Measurements from ENCODE around the gene CCDC70.
"Not testable (repeated sequence)": the region's sequence is repeated elsewhere in the genome, so short reads cannot be mapped to it uniquely, and the experiment has no call there.

Gene CCDC70

DNA sequence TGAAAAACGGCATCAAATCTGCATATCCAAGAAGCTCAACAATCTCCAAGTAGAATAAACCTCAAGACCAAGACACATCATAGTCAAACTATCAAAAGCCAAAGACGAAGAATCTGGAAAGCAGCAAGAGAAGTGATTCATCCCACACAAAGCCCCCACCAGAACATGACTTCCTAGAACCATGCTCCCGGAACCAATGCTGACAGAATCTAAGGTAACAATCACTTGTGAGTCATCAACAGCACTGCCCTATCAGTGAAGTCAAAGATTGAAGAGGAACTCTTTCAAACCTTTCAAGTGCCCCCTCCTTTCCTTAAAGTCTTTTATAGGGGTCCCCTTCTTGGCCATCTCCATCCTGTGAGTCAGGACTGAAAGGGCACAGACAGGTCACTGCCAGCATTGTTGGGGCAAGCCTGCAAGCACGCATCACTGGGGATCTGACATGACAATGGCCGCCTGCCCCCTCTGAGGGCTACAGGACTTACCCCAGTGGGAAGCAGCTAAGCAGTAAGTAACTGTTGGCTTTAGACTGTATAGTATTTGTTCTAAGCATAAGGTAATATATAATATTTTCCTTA, at the start of gene CCDC70:
TSS of gene CCDC70 (plus strand) at position 247 of the 578 bp plus-strand sequence. CDS start 3,443 bp downstream, outside the sequence.
- FAIRE-seq (no peak), DNase-seq (ENCODE audit: extremely low spot score, insufficient read length, low read depth) (no peak)

DNA sequence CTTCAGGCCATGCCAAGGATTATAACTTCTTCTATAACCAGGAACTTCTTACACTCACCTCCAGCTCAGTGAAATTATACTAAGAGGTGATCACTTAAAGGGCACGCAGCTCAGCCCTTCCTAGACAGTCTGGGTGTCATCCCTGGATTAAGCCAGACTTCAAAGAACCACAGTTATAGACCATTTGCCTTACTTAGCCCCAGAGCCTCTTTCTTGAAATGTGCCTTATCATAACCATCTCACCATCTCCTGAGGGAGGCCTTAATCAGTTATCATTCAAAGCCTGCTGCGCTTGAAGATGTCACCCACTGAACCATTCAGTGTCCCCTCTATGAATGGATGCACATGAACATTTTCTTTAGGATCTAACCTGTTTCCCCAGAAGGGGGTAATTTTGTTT, 47.7 kb upstream of the CCDC70 start:
- FAIRE-seq (no peak), DNase-seq (ENCODE audit: extremely low spot score, insufficient read length, low read depth) (no peak)

DNA sequence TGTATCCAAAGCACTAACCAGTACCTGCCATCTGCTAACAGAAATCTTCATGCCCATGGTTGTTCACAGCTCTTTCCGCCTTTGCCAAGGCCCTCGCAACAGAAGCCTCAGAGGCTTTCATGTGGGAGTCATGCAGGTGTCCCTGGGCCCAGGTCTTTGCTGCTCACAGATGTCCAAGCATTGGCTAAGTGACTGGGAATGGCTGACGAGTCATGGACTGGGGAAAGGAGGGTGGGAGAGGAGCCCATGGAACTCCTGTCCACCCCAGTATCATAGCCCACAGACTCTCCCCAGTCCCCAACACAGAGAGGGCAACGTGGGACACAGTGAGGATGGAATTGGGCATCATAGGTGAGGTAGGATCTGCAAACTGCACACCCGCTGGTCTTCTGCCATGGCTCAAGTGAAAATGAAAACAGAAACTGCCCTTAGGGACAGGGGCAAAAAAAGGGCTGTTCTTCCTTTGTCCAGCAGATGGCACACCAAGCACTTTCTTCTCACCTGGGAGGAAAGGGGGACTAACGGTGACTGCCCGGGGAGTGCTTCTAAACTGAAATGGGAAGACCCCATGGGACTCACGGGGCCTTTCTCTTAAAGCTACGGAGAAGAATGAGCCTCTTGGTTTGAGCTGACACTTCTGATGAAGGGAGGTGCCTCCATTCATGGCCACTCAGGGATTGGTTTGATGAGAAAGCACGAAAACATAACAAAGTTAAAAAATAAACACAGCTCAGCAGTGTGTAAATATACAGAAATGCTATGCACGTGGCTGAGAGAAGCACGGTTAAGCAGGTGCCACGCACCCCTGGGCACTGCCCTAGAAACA, 46.7 kb upstream of the CCDC70 start:
- peak; percentile 99 for FAIRE-seq
- peak; percentile 56 for DNase-seq (ENCODE audit: extremely low spot score, insufficient read length, low read depth)

DNA sequence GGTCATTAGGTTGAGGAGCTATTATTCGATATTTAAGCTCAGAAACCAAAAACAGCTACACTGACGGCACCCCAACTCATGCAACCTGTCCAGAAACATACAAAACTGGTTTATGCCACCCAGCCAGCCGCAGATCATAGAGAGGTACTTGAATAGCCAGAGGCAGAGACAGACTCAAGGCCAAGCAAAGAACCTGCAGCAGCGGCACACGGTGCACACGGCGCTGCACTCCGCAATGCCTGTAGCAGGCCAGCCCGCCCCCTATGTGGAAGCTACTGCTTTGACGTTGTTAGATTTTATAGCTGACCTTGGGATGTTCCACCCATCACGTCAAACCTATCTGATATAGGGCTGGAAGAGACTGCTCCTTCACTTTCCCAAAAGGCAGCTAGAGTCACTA, 45.9 kb upstream of the CCDC70 start:
- FAIRE-seq: no peak
- DNase-seq (ENCODE audit: extremely low spot score, insufficient read length, low read depth): no peak

DNA sequence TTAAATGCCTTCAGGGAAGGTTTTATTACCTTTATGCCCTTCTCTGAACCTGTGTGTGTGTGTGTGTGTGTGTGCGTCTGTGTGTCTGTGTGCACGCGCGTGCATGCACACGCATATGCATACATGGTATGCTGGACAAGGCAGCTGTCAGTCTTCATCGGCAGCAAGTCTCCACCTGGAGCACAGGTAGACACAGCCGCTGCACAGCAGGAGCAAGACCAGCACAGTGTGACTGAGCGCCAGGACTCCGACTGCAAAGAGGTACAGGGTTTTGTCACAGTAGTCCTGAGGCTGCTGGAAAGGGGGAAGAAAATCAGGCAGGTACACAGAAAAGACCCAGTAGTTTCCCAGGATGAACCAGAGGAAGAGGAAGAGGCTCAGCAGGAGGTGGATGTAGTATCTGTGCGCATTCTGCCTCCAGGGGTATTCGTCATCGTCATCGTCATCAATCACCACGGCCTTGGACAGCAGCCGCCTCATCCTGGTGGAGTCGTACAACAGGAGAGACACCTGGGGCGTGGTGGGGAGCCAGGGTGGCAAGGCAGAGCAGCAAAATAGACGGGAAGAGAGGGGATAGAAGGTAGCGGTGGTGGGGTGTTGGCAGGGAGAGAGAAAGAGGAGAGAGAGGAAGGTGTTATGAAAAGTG, 45.0 kb upstream of the CCDC70 start:
- no peak for FAIRE-seq
- DNase-seq (ENCODE audit: extremely low spot score, insufficient read length, low read depth): no peak

DNA sequence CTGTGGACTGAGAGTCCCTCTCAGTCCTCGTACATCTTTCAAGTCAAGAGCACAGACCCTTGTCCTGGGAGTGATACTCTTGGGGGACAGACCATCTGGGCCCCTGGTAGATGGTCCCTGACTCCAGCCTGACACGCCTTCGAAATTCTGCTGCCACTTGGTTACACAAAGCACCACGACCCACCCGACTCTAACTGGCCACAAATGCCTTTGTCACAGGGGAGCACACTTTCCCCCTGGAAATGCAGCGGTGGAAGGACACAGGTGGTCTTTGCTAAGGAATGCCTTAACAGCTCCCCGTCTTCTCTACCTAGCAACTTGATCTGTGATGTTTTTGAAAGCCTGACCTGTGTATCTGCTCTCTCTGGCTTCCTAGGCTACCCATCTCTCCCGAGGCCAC, 44.1 kb upstream of the CCDC70 start:
- FAIRE-seq: no peak

DNA sequence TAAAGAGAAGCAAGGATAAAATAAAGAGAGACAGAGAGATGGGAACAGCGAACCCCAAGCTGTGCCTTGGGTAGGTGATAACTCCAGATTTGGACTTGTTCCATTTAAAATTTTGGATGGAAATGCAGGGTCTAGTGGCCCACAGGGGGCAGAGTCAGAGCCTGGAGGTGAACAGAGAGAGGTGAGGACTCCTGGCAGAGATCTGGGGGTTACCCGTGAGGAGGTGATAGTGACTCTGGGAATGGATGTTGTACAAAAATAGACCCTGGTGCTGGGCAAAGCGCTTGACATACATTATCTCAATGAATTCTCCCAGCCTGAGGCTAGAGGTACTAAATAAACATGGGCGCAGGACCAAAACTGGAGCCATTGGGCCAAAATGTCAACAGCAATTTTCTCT, 43.5 kb upstream of the CCDC70 start:
- FAIRE-seq: no peak
- DNase-seq (ENCODE audit: extremely low spot score, insufficient read length, low read depth): no peak

More for the DNA sequence above, 44.1 kb upstream of the CCDC70 start:
- DNase-seq (ENCODE audit: extremely low spot score, insufficient read length, low read depth): no peak

DNA sequence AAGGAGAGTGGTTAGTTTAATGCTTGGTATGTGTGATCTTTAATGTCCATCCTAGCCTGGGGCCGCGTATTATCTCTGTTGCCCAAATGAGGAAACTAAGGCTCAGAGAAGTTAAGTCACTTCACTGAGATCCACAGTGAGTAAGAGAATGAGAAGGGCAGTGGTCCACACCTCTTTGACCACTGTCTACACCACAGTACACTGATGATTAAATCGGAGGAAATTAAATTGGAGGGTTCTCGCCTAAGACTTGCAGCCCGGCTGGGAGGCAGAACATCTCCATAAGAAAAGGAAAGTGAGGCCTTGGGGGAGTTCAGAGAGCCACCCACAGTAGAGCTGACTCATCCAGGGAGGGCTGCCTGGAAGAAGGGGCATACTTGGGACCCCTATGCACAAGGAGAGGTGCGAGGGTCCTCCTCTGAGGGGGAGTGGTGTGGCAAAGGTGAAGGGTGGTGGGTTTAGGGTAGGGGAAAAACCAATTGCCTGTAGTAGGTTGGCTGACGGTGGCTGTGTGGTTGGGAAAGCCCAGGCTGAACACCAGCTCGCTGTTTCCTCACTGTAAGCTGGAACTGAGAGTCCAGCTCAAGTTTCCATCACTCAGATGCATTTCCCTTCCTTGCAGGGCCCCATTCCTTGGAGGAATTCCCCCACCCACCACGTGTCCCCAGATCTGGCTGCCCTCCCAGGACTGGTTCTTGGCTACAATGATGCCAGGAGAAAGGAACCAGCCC, 42.8 kb upstream of the CCDC70 start:
- FAIRE-seq (peak; percentile 52), DNase-seq (ENCODE audit: extremely low spot score, insufficient read length, low read depth) (no peak)

DNA sequence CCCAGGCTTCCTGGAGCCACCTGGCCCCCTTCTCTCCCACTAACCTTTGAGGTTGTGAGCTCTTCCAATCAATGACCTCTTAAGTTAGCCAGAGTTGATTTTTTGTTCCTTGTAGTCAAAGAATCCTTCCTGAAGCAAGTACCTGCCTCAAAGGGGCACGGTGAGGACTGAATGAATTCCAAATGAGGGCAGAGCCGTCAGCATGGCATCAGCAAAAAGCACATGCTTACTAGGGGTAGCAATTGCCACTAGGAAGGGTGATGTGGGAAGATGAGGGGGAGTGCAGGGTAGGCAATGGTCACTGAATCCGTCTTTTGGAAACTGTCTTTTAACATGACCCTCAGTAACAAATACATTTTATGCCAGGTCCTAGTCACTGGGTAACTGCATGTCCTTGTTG, 42.2 kb upstream of the CCDC70 start:
- no peak for FAIRE-seq
- no peak for DNase-seq (ENCODE audit: extremely low spot score, insufficient read length, low read depth)

DNA sequence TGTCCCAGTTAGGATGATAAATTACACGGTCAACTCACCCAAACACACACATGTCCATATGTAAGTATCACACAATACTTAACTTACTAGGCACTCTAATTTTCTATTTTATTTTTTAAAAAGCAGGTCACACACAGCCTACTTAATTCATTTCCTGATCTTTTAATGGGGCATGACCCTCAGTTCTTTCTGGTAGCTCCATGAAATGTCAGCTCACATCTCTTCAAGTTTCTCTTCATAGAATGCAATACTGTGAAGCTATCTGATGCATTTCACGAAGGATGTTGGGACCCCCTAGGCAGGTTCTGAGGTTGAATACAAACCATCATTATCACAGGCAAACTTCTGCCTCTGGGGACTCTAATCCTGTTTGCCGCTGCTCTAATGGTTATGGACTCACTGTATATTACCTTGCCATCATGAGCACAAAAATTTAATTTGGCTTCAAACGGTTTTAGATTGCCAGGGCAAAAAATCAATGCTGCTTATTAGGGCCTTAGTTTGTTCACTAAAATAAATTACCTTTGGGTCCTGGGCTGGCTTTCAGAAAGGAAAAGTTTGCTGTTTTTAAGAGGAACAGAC, 41.7 kb upstream of the CCDC70 start:
- FAIRE-seq (no peak), DNase-seq (ENCODE audit: extremely low spot score, insufficient read length, low read depth) (no peak)

DNA sequence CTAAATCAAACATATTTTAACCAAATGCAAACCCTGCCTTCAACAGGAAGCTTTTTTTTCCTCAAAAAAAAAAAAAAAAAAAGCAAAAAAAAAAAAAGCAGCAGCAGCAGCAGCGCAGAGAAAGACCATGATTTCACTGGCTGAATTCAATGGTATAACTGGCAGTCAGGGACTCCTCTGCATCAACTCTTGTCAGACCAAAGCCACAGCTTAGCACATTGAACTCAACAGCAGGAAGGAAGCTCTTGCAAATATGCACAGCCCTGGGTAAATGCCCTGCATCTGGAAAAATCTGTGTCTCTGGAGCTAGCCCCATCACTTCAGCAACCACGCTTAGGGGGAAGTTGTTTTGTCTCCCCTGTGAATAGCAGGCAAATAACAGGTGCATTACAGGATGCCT, 40.2 kb upstream of the CCDC70 start:
- no peak for DNase-seq (ENCODE audit: extremely low spot score, insufficient read length, low read depth)
- FAIRE-seq: no peak

DNA sequence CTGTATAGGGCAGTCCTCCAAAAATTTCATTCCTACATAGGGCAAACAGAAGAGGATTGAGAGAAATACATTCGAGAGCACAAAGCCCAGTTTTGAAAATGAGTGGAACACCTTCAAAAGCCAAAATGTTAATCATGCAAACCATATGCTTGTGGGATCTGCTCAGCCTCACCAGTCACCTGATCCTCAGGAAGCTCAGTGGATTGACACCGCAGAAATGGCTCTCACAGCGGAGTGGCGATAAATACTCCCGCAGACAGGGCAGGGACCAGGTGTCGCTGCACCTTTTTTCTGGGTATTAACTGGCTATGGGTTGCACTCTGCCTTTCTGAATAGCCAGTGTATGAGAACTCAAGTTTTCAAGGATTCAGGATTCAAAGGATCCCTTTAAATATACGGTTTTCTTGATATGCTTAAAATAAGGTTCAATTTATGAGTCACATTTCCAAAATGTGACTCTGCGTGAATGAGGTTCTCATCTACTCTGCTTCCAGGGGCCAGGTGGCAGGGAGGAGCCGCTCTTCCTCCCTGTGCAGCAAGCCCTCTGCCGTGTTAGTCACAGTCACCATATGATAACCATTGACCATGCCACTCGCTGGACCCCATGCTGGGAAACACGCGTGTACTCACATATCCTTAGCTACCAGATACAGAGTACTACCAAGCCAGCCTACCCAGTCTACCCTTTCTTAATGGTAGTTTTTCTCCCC, 39.5 kb upstream of the CCDC70 start:
- DNase-seq (ENCODE audit: extremely low spot score, insufficient read length, low read depth) (no peak), FAIRE-seq (no peak)

DNA sequence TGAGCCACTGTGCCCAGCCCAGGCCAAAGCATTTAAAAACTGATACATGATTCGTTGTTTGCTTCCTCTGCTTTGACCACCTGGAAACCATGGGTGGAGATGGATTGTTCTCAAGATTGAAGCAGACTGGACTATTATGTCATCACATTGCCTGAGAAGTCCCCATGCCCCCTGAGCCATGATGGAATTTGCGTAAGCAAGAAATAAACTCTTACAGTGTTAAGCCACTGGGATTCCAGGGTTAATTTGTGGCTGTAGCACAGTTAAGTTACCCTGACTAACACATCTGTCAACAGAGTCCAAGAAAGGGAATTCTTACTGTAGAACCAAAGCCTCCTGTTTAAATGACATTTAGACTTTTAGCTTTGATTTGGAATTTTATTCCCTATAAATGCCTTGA, 38.4 kb upstream of the CCDC70 start:
- no peak for DNase-seq (ENCODE audit: extremely low spot score, insufficient read length, low read depth)
- no peak for FAIRE-seq

DNA sequence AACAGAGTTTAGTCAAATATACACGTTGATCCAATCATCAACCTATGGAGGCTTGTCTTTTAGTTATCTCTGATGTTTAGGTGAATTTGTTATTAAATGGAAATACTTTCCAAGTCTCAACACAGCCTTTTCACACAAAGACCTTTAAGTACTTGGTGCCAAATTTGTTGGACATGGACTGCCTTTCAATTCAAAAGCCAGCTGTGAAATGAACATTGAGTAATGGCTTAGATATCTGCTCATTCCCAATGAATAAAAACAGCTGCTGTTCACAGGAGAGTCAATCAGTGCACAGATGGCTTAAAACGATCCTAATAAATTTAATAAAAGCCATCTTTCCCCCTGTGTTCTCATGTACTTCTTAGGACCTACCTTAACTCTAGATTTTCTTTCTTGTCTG, 37.9 kb upstream of the CCDC70 start:
- FAIRE-seq (no peak), DNase-seq (ENCODE audit: extremely low spot score, insufficient read length, low read depth) (no peak)

DNA sequence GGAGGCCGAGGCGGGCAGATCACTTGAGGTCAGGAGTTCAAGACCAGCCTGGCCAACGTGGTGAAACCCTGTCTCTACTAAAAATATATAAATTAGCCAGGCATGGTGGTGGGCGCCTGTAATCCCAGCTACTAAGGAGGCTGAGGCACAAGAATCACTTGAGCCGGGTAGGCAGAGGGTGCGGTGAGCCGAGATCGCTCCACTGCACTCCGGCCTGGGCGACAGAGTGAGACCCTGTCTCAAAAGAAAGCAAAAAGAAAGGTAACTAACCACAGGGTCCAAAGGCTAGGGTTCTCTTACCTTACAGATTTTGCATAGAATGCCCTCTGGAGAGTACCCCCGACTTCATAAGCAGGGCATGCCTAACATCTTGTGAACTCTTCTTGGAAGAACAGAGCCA, 37.1 kb upstream of the CCDC70 start:
- not testable (repeated sequence) for DNase-seq (ENCODE audit: extremely low spot score, insufficient read length, low read depth); FAIRE-seq

DNA sequence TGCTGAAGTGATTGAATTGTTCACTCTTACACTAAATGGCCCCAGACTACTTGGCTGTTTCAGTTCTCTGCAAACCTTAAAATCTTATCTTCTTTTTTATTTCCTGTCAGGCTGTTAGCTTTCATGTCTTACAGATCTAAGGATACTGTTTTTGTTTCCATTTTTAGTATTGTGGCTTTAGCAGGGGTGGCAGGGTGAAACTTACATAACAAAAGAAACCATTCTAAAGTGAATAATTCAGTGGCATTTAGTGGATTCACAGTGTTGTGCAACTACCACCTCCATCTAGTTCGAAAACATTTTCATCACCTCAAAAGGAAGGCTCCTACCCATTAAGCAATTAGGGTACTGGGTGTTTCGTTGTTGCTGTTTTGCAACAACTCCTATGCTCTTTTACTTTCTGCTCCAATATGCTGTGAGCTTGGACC, 36.6 kb upstream of the CCDC70 start:
- FAIRE-seq: peak; percentile 24

DNA sequence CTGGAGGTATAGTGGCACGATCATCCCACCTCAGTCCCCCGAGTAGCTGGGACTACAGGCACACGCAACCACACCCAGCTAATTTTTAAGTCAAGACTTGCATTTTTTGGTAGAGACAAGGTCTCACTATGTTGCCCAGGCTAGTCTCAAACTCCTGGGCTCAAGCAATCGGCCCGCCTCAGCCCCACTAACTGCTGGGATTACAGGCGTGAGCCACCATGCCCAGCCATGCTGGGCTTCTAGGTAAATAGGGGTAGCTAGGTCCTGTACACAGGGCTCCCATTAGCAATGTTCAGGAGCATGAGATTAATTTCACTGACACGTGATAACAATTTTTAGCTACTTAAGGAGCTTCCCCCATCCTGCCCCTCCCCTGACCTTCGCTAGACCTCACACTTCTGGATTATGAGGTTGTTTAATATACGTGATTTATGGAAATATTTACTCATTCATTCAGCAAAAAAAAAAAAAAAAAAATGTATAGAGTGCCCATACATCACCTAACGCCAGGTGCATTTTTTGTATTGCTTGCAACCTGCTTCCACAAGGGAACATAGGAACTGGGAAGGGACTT, 36.0 kb upstream of the CCDC70 start:
- no peak for DNase-seq (ENCODE audit: extremely low spot score, insufficient read length, low read depth)
- no peak for FAIRE-seq

More for the DNA sequence above, 36.6 kb upstream of the CCDC70 start:
- DNase-seq (ENCODE audit: extremely low spot score, insufficient read length, low read depth): no peak

DNA sequence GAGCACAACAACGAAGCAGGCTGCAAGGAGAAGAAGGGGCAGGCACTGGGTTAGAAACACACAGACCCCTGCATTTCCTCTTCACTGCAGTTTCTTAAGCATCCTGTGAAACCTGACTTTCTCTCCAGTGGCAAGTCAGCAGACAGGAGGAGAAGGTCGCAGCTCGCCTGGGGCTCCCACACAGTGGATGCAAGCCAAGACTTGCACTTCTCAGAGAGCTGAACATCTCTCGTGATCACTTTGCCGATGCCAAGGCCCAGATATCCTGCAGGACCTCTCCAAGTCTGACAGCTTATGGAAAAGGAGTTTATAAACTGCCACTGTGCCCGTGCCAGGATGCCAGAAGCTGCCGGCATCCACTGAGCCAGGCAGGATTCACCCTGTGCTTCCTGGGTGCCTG, 35.2 kb upstream of the CCDC70 start:
- DNase-seq (ENCODE audit: extremely low spot score, insufficient read length, low read depth): no peak
- FAIRE-seq: no peak

DNA sequence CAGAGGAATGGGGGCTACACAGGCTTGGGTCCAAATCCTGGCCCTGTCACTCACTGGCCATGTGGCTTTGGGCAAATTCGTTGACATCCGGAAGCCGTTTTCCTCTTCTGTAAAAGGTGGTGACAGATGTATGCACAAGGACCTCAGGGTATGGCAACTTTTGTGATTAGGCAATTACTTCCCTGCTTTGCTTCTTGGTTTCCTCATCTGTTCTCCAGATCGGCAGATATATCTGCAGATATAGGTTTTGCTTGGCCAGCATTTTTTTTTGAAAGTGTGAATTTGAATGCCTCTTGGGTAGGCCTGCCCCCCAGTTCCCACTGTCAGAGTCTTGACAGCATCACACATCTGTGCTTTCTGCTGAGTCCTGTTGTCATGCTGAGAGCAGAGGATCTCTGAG, 34.5 kb upstream of the CCDC70 start:
- DNase-seq (ENCODE audit: extremely low spot score, insufficient read length, low read depth) (no peak), FAIRE-seq (no peak)
